Activated B cell treated with CpG ODN at 0.5 μM for 24 hours (primary cell): ENCODE measurements around the gene GPR176. TPM values are rescaled to one million over a fixed set of nuclear protein-coding genes. Genes with fewer than 3 reads are reported as not detected.

Experiments used
- ATAC-seq: fragments of 200-7000 bp; cut with Tn5 transposase; one replicate; pipeline ENCODE4 v1.10.0; 2021; ENCODE audit warnings: low read depth, mild to moderate bottlenecking, moderate library complexity
- CTCF ChIA-PET: fragments of 350-600 bp; sonication (Branson Sonifier 250); formaldehyde crosslinking; loops from one replicate; lab custom pipeline; 2021; ENCODE audit warnings: antibody characterized with exemption; lab: Charles Lee
- POLR2A ChIA-PET: fragments of 350-600 bp; sonication (Branson Sonifier 250); formaldehyde crosslinking; loops from one replicate; lab custom pipeline; 2021; ENCODE audit warnings: antibody characterized with exemption; lab: Charles Lee
- DNase-seq: peaks from one replicate; pipeline ENCODE4 v3.0.0; 2022
- H3K27ac Mint-ChIP-seq: one replicate; pipeline ENCODE4 v1.8.0; 2020; ENCODE audit warnings: mixed read lengths
- H3K27me3 Mint-ChIP-seq: one replicate; pipeline ENCODE4 v1.8.0; 2021; ENCODE audit warnings: mixed read lengths
- H3K36me3 Mint-ChIP-seq: one replicate; pipeline ENCODE4 v1.8.0; 2021; ENCODE audit warnings: low read depth, mixed read lengths
- H3K4me1 Mint-ChIP-seq: one replicate; pipeline ENCODE4 v1.8.0; 2021; ENCODE audit warnings: mixed read lengths
- H3K4me3 Mint-ChIP-seq: one replicate; pipeline ENCODE4 v1.8.0; 2020; ENCODE audit warnings: mild to moderate bottlenecking, mixed read lengths
- H3K9me3 Mint-ChIP-seq: one replicate; pipeline ENCODE4 v1.8.0; 2020; ENCODE audit warnings: mixed read lengths
- intact Hi-C: fragments of 100-400 bp; cut with micrococcal nuclease; formaldehyde crosslinking; loops from one replicate; pipeline ENCODE4 v1.15.1; 2024
- total RNA-seq: library from RNA; stranded (reverse); gene quantifications from 2 replicates; pipeline ENCODE4 v1.2.3, GENCODE V29; 2022
- TF ChIP-seq, protein P1 (sequence below): fragments of 200-600 bp; IDR thresholded peaks from one replicate; pipeline ENCODE4 v1.8.0; 2022; ENCODE audit warnings: antibody characterized with exemption, mild to moderate bottlenecking

Gene GPR176
- total RNA-seq, 1 donor from 2014 or later: not detected

DNA sequence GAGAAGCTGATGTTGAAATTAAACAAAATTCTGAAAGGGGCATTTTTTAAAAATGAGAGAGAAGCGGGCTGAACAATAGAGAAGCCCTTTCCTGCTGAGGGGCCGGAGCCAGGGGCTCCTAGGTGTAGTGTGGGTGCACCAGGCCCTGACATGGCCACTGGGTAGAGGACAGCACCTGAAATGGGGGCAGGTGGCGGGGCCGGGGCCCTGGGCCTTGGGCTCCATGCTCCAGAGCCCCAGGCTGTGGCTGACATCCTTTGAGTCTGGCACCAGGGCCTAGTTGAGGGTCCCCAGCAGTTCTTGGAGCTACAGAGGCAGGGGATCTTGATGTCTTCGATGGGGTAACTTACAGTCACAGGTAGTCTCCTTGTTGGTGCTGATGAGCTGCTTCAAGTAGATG lies 6.5 kb upstream of the GPR176 start:
- TF ChIP-seq, protein P1, sequence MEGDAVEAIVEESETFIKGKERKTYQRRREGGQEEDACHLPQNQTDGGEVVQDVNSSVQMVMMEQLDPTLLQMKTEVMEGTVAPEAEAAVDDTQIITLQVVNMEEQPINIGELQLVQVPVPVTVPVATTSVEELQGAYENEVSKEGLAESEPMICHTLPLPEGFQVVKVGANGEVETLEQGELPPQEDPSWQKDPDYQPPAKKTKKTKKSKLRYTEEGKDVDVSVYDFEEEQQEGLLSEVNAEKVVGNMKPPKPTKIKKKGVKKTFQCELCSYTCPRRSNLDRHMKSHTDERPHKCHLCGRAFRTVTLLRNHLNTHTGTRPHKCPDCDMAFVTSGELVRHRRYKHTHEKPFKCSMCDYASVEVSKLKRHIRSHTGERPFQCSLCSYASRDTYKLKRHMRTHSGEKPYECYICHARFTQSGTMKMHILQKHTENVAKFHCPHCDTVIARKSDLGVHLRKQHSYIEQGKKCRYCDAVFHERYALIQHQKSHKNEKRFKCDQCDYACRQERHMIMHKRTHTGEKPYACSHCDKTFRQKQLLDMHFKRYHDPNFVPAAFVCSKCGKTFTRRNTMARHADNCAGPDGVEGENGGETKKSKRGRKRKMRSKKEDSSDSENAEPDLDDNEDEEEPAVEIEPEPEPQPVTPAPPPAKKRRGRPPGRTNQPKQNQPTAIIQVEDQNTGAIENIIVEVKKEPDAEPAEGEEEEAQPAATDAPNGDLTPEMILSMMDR: no peak
- Mint-ChIP-seq H3K27ac (no peak overlapping the region), H3K4me1 (no peaks in the 10 kb centered on the region), H3K4me3 (no peak overlapping the region), H3K27me3 (peaks cover 9% of the 10 kb centered on the region), H3K9me3 (no peaks in the 10 kb centered on the region), H3K36me3 (no peaks in the 10 kb centered on the region)
- DNase-seq (no peak), ATAC-seq (no peak)
- CTCF ChIA-PET: interaction anchor here (0.9 kb wide), 1 partner anchor 8 kb away, joined by 3 read pairs; no protein-coding TSS in a partner anchor
- POLR2A ChIA-PET: no interaction called here
- intact Hi-C loops: no loop called here

DNA sequence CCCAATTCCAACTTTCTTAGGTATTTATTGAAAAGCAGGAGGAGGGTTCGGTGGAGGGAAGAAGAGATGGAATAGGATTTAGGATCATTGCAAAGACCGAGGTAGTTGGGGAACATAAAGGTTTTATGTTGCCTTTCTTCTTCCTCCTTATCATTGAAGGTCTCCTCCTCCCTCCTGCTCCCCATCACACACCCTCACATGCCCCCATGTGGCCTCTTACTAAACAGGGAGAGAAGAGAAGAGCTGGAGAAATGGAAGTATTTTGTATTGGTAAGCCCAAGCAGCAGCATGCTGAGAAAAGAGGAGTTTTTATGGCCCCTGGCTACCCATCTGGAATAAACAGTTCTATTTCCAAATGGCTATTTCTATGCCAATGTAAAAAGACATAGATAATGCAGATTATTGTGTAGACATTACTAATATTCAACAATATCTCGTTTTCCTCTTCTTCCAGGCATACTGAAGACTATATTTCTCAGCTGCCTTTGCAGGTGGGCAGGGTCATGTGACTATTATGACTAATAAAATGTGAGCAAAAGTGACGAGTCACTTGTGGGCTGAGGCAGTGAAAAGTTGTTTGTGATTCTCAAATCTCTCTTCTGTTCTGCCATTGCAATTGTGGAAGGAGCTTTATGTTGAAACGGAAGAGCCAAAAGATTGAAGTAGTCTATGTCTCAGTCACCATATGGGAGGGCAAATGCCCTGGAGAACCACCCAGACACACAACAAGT lies 5.2 kb upstream of the GPR176 start:
- peaks cover 9% of the 10 kb centered on the region for H3K27me3 Mint-ChIP-seq
- peak overlapping the region; percentile 26 for H3K27ac Mint-ChIP-seq
- ChIA-PET CTCF (no interaction called here), POLR2A (no interaction called here)
- no peaks in the 10 kb centered on the region for H3K36me3 Mint-ChIP-seq
- intact Hi-C loops: no loop called here
- TF ChIP-seq, protein P1: no peak
- no peaks in the 10 kb centered on the region for H3K9me3 Mint-ChIP-seq
- H3K4me1 Mint-ChIP-seq: peaks cover 6% of the 10 kb centered on the region
- ATAC-seq (no peak), DNase-seq (no peak)
- no peak overlapping the region for H3K4me3 Mint-ChIP-seq

DNA sequence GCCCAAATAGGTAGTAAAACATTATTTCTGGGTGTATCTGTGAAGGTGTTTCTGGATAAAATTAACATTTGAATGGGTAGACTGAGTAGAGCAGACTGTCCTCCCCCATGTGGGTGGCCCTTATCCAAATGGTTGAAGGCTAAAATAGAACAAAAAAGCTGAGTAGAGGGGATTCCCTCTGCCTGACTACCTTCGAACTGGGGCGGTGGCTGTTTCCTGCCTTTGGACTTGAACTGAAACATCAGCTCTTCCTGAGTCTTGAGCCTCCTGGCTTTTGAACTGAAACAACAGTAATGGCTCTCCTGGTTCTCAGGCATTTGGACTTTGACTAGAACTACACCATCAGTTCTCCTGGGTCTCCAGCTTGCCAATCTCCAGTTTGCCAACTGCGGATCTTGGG lies 4.4 kb upstream of the GPR176 start:
- POLR2A ChIA-PET: no interaction called here
- CTCF ChIA-PET: no interaction called here
- DNase-seq: no peak
- TF ChIP-seq, protein P1: no peak
- Mint-ChIP-seq H3K27ac (no peak overlapping the region), H3K4me1 (peaks cover 6% of the 10 kb centered on the region), H3K36me3 (no peaks in the 10 kb centered on the region), H3K4me3 (no peak overlapping the region), H3K27me3 (peaks cover 4% of the 10 kb centered on the region), H3K9me3 (no peaks in the 10 kb centered on the region)
- ATAC-seq: no peak
- intact Hi-C loops: no loop called here

DNA sequence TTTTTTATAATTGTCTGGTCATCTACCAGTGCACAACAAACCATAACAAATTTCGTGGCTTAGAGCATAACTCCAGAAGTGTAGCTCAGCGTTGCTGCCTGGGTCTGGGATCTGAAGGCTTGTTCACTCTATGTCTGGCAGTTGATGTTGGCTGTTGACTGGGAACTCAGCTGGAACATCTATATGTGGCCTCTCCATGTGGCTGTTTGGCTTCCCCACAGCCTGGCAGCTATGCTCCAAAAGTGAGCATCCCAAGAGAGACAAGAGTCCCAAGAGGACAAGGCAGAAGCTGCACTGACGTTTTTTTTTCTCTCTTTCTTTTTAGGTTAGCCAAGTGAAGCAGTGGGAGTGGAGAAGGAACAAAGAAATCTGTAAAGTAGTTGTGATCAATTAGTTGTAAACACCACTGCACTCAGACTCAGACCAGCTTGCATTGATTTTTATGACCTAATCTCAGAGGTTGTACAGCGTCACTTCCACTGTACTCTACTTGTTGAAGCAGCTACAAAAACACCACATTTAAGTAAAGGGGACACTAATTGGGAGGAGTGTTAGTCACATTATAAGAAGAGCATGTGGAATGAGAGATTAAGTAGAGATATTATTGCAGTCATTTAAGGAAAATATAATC lies 2.5 kb upstream of the GPR176 start:
- H3K36me3 Mint-ChIP-seq: no peaks in the 10 kb centered on the region
- intact Hi-C loops: no loop called here
- no peak overlapping the region for H3K27ac Mint-ChIP-seq
- POLR2A ChIA-PET: interaction anchor here (1.2 kb wide), 1 partner anchor 11 kb away, joined by 6 read pairs; the partner anchor contains the start of gene EIF2AK4
- H3K9me3 Mint-ChIP-seq: no peaks in the 10 kb centered on the region
- CTCF ChIA-PET: no interaction called here
- ATAC-seq (no peak), DNase-seq (no peak)
- H3K27me3 Mint-ChIP-seq: peaks cover 13% of the 10 kb centered on the region
- peaks cover 13% of the 10 kb centered on the region for H3K4me1 Mint-ChIP-seq
- no peak overlapping the region for H3K4me3 Mint-ChIP-seq
- TF ChIP-seq, protein P1: no peak

DNA sequence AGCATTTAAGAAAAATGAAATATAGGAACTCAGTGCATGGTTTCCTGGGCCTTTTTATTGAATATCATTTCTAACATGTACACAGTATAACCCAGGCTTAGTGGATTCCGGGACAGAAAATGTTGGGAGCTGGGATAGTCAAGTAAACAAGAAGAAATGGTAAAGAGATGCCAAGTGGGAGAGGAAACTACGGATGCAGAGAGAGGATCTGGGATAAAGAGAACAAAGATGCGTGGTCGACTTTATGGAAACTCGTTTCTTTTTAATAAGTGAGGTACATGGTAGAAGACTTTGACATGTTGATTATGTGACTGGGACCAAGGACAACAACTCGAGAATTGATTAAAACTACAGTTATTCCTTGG lies 1.2 kb upstream of the GPR176 start:
- DNase-seq (no peak), ATAC-seq (no peak)
- Mint-ChIP-seq H3K27me3 (peaks cover 15% of the 10 kb centered on the region), H3K4me1 (peaks cover 13% of the 10 kb centered on the region), H3K9me3 (no peaks in the 10 kb centered on the region), H3K27ac (peak overlapping the region; percentile 79), H3K36me3 (no peaks in the 10 kb centered on the region), H3K4me3 (peak overlapping the region; percentile 88)
- CTCF ChIA-PET: interaction anchor here (0.8 to 1.0 kb wide), 2 partner anchors 12 to 194 kb away, joined by 3 read pairs; partner anchors contain the start of gene EIF2AK4
- intact Hi-C loops: no loop called here
- POLR2A ChIA-PET: interaction anchor here (2.6 kb wide), 1 partner anchor 12 kb away, joined by 19 read pairs; the partner anchor contains the start of gene EIF2AK4
- TF ChIP-seq, protein P1: no peak
